ENCODE data around the gene APBB1IP. TPM values are rescaled to one million over a fixed set of nuclear protein-coding genes. Genes with fewer than 3 reads are reported as not detected.

The APBB1IP gene
- total RNA-seq, 1 experiment from 2014 or later, result not detected

DNA sequence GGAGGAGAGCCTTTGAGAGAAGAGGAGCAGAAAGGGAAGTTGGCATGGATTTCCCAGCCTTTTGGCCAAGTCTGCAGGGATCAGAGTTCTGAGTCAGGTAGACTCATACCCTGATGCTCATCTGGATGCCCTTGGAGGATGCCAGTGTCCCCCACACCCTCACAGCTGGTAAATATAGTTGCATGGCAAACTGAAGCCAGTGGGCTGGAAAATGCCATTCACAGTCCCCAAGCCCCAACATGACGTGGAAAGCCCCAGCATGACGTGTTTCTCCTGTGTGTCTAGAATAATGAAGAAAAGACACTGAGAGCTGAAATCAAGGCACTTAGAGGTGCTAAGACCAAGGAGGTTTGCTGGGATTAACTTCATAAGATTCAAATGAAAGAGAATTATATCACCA lies 24.8 kb upstream of the APBB1IP start:
- POLR2A ChIA-PET (ENCODE audit: unreplicated experiment), result no interaction called here
- Histone ChIP-seq H3K9me3 (ENCODE audit: low read length) (no peaks in the 10 kb centered on the region), H3K27me3 (ENCODE audit: low read length) (0 out of 2 replicates have a peak, but pooled peaks cover 4% of the 10 kb centered on the region), H3K36me3 (ENCODE audit: low read depth, low read length) (no peaks in the 10 kb centered on the region), H3K4me1 (ENCODE audit: insufficient read depth, low read length) (no peaks in the 10 kb centered on the region), H3K4me3 (ENCODE audit: low read length) (no peak overlapping the region), H2AFZ (ENCODE audit: low read length) (no peak overlapping the region), H3K4me2 (ENCODE audit: low read length) (no peak overlapping the region), H3K27ac (ENCODE audit: low read length) (no peak overlapping the region), H4K20me1 (ENCODE audit: low read length) (no peaks in the 10 kb centered on the region), H3K9me2 (replicated peaks; ENCODE audit: low read length) (no peaks in the 10 kb centered on the region), H3K79me2 (ENCODE audit: low read length) (no peaks in the 10 kb centered on the region), H3F3A (ENCODE audit: low read length, unreplicated experiment) (no peaks in the 10 kb centered on the region), H3K9ac (ENCODE audit: low read length) (no peak overlapping the region)
- CTCF ChIA-PET, result no interaction called here
- intact Hi-C loops (cut with micrococcal nuclease), result no loop called here
- no peak for DNase-seq
- TF ChIP-seq, protein P1, sequence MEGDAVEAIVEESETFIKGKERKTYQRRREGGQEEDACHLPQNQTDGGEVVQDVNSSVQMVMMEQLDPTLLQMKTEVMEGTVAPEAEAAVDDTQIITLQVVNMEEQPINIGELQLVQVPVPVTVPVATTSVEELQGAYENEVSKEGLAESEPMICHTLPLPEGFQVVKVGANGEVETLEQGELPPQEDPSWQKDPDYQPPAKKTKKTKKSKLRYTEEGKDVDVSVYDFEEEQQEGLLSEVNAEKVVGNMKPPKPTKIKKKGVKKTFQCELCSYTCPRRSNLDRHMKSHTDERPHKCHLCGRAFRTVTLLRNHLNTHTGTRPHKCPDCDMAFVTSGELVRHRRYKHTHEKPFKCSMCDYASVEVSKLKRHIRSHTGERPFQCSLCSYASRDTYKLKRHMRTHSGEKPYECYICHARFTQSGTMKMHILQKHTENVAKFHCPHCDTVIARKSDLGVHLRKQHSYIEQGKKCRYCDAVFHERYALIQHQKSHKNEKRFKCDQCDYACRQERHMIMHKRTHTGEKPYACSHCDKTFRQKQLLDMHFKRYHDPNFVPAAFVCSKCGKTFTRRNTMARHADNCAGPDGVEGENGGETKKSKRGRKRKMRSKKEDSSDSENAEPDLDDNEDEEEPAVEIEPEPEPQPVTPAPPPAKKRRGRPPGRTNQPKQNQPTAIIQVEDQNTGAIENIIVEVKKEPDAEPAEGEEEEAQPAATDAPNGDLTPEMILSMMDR (conservative IDR thresholded peaks at IDR 0.05; ENCODE audit: low read depth, low read length), result no peak
- no peak for TF ChIP-seq EZH2 (IDR thresholded peaks at IDR 0.05; ENCODE audit: low read length, unreplicated experiment)
- no peak for TF ChIP-seq EZH2phosphoT487 (IDR thresholded peaks at IDR 0.05; ENCODE audit: borderline replicate concordance, low read length)
- BruUV-seq (replicated peaks), result no TSS peak
- ATAC-seq, result no peak

DNA sequence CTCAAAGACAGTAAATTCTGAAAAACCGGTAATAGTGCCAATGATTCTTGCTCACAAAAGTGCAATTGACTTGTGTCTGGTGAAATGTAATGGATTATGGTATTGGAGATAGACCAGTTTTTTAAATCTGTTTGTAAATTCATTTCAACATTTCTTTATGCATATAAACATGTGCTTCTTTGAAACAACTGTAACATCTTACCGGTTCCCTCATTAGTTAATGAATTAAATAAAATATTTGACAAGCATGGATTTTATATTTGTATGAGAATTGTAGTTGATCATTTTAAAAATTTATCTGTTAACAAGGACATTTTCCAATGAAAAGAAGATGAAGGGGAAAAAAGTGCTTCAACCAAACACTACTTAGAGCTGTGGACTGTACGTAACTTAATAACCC lies 21.0 kb upstream of the APBB1IP start:
- H3K9me3 ChIP-seq (ENCODE audit: low read length), result no peaks in the 10 kb centered on the region
- no peak overlapping the region for H3K4me3 ChIP-seq (ENCODE audit: low read length)
- H3K27ac ChIP-seq (ENCODE audit: low read length), result no peak overlapping the region
- H3K79me2 ChIP-seq (ENCODE audit: low read length), result no peaks in the 10 kb centered on the region
- TF ChIP-seq EZH2phosphoT487 (IDR thresholded peaks at IDR 0.05; ENCODE audit: borderline replicate concordance, low read length) (no peak), EZH2 (IDR thresholded peaks at IDR 0.05; ENCODE audit: low read length, unreplicated experiment) (no peak)
- TF ChIP-seq, protein P1 (conservative IDR thresholded peaks at IDR 0.05; ENCODE audit: low read depth, low read length), result no peak
- ChIA-PET CTCF (no interaction called here), POLR2A (ENCODE audit: unreplicated experiment) (no interaction called here)
- H3K9me2 ChIP-seq (replicated peaks; ENCODE audit: low read length), result no peaks in the 10 kb centered on the region
- peaks cover 4% of the 10 kb centered on the region; the same call in 1 of the 2 replicates for H3K27me3 ChIP-seq (ENCODE audit: low read length)
- DNase-seq (no peak), ATAC-seq (no peak)
- no peaks in the 10 kb centered on the region for H3F3A ChIP-seq (ENCODE audit: low read length, unreplicated experiment)
- H4K20me1 ChIP-seq (ENCODE audit: low read length), result no peaks in the 10 kb centered on the region
- no TSS peak for BruUV-seq (replicated peaks)
- no peak overlapping the region for H3K9ac ChIP-seq (ENCODE audit: low read length)
- intact Hi-C loops (cut with micrococcal nuclease), result no loop called here
- no peak overlapping the region for H2AFZ ChIP-seq (ENCODE audit: low read length)
- no peak overlapping the region for H3K4me2 ChIP-seq (ENCODE audit: low read length)
- no peaks in the 10 kb centered on the region for H3K4me1 ChIP-seq (ENCODE audit: insufficient read depth, low read length)
- no peaks in the 10 kb centered on the region for H3K36me3 ChIP-seq (ENCODE audit: low read depth, low read length)

DNA sequence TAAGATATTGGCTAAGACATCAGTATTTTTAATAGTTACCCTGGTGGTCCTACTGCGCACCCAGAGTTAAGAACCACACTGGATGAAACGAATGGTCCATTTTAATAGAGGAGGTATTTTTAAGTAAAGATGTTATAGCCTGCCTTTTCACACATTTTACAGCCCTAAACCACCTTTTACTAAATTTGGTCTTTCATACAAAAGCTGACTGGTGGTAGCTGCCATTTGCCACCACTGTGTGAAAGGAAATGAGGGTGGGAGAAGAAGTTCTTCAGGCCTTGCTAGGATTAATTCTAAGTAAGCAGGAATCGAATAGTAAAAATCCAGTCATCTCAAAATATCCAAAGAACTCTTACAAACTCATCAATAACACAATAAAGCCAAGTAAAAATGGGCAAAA lies 15.2 kb upstream of the APBB1IP start:
- no TSS peak for BruUV-seq (replicated peaks)
- no peak overlapping the region for H3K9ac ChIP-seq (ENCODE audit: low read length)

More for the DNA sequence above, 15.2 kb upstream of the APBB1IP start:
- Histone ChIP-seq H3K27me3 (ENCODE audit: low read length) (no peaks in the 10 kb centered on the region; the same call in 1 of the 2 replicates), H3K79me2 (ENCODE audit: low read length) (no peaks in the 10 kb centered on the region), H3K9me2 (replicated peaks; ENCODE audit: low read length) (no peaks in the 10 kb centered on the region), H3K9me3 (ENCODE audit: low read length) (no peaks in the 10 kb centered on the region), H3K27ac (ENCODE audit: low read length) (no peak overlapping the region), H3K4me2 (ENCODE audit: low read length) (no peak overlapping the region), H3K4me1 (ENCODE audit: insufficient read depth, low read length) (no peaks in the 10 kb centered on the region), H3F3A (ENCODE audit: low read length, unreplicated experiment) (no peaks in the 10 kb centered on the region), H3K36me3 (ENCODE audit: low read depth, low read length) (no peaks in the 10 kb centered on the region), H4K20me1 (ENCODE audit: low read length) (no peaks in the 10 kb centered on the region), H2AFZ (ENCODE audit: low read length) (no peak overlapping the region), H3K4me3 (ENCODE audit: low read length) (no peak overlapping the region)
- ChIA-PET POLR2A (ENCODE audit: unreplicated experiment) (no interaction called here), CTCF (no interaction called here)
- ATAC-seq (no peak), DNase-seq (no peak)
- TF ChIP-seq EZH2phosphoT487 (IDR thresholded peaks at IDR 0.05; ENCODE audit: borderline replicate concordance, low read length), result no peak
- TF ChIP-seq, protein P1 (conservative IDR thresholded peaks at IDR 0.05; ENCODE audit: low read depth, low read length), result no peak
- no peak for TF ChIP-seq EZH2 (IDR thresholded peaks at IDR 0.05; ENCODE audit: low read length, unreplicated experiment)
- intact Hi-C loops (cut with micrococcal nuclease), result no loop called here

Data from PC-3 (cell line).